Osteocyte (in vitro differentiated cells): ENCODE measurements around the gene STXBP4. TPM values are rescaled to one million over a fixed set of nuclear protein-coding genes. Genes with fewer than 3 reads are reported as not detected.

Experiments
- DNase-seq: peaks from one replicate; pipeline ENCODE4 v3.0.0; 2021; ENCODE audit warnings: mixed read lengths; ENCODE audit not compliant: unreplicated experiment; ENCODE audit errors: extremely low spot score
- H3K27ac Mint-ChIP-seq: one replicate; pipeline ENCODE4 v1.8.0; 2021; ENCODE audit warnings: mild to moderate bottlenecking, mixed read lengths; ENCODE audit not compliant: unreplicated experiment
- H3K27me3 Mint-ChIP-seq: one replicate; pipeline ENCODE4 v1.8.0; 2021; ENCODE audit warnings: mixed read lengths; ENCODE audit not compliant: unreplicated experiment
- H3K36me3 Mint-ChIP-seq: one replicate; pipeline ENCODE4 v1.8.0; 2021; ENCODE audit warnings: mixed read lengths; ENCODE audit not compliant: unreplicated experiment
- H3K4me1 Mint-ChIP-seq: one replicate; pipeline ENCODE4 v1.8.0; 2021; ENCODE audit warnings: mixed read lengths; ENCODE audit not compliant: unreplicated experiment
- H3K4me3 Mint-ChIP-seq: one replicate; pipeline ENCODE4 v1.8.0; 2021; ENCODE audit warnings: mild to moderate bottlenecking, moderate library complexity, mixed read lengths; ENCODE audit not compliant: unreplicated experiment
- H3K9me3 Mint-ChIP-seq: one replicate; pipeline ENCODE4 v1.8.0; 2021; ENCODE audit warnings: mixed read lengths; ENCODE audit not compliant: unreplicated experiment
- total RNA-seq: library from RNA; stranded (reverse); gene quantifications from 2 replicates; pipeline ENCODE4 v1.2.1, GENCODE V29; 2021
- TF ChIP-seq, protein P1 (sequence below): fragments of 200-600 bp; sonication (generic); IDR thresholded peaks from 2 replicates; pipeline ENCODE4 v1.5.0; 2021; ENCODE audit warnings: antibody characterized with exemption, mild to moderate bottlenecking, moderate library complexity

STXBP4 gene
- total RNA-seq, 1 donor from 2014 or later: 20.8 TPM

DNA sequence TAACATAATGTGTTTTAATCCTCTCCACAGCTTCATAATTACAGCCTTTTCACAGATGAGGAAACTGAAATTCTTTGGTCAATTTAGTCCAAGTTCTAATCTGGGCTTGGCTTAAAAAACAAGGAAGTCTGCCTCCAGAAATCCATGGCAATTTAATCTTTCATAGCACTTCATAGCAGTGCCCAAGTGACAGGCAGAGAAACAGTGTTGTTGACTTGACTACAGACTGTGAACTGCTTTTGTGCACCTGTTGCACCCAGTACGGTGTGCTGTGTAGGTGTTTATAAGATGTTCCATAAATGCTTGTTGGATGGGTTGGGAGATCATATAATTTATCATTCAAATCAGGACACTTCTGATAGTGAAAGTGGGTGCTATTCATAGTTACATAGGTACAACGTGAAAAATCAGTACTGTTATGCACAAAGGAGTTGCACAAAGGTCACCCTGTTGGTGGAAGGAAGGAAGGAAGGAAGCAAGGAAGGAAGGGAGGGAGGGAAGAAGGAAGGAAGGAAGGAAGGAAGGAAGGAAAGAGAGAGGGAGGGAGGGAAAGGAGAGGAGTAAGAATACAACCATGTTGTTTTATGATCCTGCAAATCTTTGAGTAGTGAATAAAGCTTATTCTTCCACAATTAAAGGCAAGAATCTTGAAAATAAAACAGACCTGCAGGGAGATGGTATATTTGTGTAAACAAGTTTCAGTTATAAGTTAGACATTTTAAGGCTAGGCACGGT lies 239.7 kb downstream of the STXBP4 start:
- peaks cover 9% of the 10 kb centered on the region for H3K9me3 Mint-ChIP-seq
- no peak overlapping the region for H3K27ac Mint-ChIP-seq
- no peak overlapping the region for H3K4me3 Mint-ChIP-seq
- no peaks in the 10 kb centered on the region for H3K4me1 Mint-ChIP-seq
- no peaks in the 10 kb centered on the region for H3K36me3 Mint-ChIP-seq
- DNase-seq: no peak
- TF ChIP-seq, protein P1, sequence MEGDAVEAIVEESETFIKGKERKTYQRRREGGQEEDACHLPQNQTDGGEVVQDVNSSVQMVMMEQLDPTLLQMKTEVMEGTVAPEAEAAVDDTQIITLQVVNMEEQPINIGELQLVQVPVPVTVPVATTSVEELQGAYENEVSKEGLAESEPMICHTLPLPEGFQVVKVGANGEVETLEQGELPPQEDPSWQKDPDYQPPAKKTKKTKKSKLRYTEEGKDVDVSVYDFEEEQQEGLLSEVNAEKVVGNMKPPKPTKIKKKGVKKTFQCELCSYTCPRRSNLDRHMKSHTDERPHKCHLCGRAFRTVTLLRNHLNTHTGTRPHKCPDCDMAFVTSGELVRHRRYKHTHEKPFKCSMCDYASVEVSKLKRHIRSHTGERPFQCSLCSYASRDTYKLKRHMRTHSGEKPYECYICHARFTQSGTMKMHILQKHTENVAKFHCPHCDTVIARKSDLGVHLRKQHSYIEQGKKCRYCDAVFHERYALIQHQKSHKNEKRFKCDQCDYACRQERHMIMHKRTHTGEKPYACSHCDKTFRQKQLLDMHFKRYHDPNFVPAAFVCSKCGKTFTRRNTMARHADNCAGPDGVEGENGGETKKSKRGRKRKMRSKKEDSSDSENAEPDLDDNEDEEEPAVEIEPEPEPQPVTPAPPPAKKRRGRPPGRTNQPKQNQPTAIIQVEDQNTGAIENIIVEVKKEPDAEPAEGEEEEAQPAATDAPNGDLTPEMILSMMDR: no peak
- H3K27me3 Mint-ChIP-seq: peaks cover 6% of the 10 kb centered on the region

DNA sequence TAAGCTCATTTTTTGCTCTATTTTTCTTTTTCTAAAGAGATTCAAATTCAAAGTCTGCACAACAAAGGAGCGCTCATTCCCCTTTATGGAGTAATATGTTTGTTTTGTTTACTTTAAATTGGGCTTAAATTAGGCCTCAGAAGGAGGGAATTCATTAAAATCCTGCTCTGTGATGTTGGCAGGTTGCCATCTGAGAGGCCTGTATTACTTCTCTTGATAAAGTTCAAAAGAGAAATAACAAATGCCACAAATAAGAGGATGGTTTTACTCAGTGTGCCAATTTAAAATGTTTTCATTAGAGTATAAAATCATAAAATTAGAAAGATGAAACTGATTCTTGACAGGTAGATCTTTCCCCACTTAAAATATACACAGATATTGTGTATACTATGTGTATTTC lies 241.7 kb downstream of the STXBP4 start:
- no peak overlapping the region for H3K27ac Mint-ChIP-seq
- H3K9me3 Mint-ChIP-seq: no peaks in the 10 kb centered on the region
- H3K4me3 Mint-ChIP-seq: no peak overlapping the region
- no peaks in the 10 kb centered on the region for H3K36me3 Mint-ChIP-seq
- H3K27me3 Mint-ChIP-seq: peaks cover 3% of the 10 kb centered on the region
- TF ChIP-seq, protein P1: no peak
- H3K4me1 Mint-ChIP-seq: no peaks in the 10 kb centered on the region
- no peak for DNase-seq

DNA sequence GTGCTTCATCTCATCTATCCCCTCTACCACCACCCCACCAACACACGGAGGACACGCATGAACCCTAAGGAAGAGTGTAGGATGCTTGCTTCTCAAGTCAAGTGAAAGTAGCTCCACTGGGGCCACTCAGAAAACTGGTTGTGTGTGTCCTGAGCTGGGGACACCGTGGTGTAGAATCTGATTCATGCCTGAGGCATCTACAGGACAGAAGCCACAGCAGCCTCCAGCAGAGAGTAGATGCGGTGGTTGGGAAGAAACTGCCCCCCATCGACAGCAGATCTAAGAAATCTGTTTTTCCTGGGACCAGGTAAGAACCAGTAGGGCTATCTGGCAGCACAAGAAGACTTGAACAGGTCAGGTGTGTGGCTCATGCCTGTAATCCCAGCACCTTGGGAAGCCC lies 244.3 kb downstream of the STXBP4 start:
- H3K4me3 Mint-ChIP-seq: no peak overlapping the region
- H3K27me3 Mint-ChIP-seq: peaks cover 3% of the 10 kb centered on the region
- TF ChIP-seq, protein P1: no peak
- H3K36me3 Mint-ChIP-seq: no peaks in the 10 kb centered on the region
- no peaks in the 10 kb centered on the region for H3K4me1 Mint-ChIP-seq
- DNase-seq: no peak
- no peak overlapping the region for H3K27ac Mint-ChIP-seq
- H3K9me3 Mint-ChIP-seq: no peaks in the 10 kb centered on the region

DNA sequence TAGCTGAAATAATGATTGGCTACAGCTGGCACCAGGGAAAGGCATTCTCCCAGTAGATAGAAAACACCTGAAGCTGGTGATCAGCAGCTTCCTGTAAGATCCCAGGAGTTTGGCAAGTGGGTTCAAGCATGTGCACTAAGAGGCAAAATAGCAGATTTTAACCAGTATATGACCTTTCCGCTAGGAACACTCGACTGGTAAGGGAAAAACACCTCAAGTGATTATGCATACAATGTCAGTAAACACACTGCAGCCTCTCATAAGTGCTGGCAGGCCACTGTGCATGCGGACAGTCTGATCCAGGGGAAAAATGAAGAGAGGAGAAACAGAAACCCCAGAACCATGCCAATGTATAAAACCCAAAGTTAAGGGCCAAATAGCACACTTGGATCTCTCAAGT lies 247.1 kb downstream of the STXBP4 start:
- Mint-ChIP-seq H3K36me3 (no peaks in the 10 kb centered on the region), H3K27ac (no peak overlapping the region), H3K4me1 (no peaks in the 10 kb centered on the region), H3K4me3 (no peak overlapping the region), H3K9me3 (no peaks in the 10 kb centered on the region), H3K27me3 (no peaks in the 10 kb centered on the region)
- DNase-seq: no peak
- TF ChIP-seq, protein P1: no peak

DNA sequence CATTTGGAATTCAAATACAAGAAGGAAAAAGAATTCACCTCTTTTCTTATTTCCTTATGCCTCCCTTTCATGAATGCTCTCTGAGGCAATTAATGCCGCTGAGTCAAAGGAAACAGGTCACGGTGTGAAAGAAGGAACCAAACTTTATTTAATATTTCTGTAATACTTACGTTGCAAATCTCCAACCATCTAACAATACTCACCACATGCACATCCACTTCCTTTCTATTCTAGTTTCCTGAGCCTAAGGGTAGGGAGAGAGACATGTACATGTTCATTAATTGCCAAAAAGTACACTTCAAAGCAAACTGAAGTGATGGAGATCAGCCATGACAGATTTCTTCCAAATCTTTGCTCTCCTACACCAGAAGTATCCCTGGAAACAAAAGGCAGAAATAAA lies 248.3 kb downstream of the STXBP4 start:
- DNase-seq: no peak
- Mint-ChIP-seq H3K9me3 (no peaks in the 10 kb centered on the region), H3K27me3 (no peaks in the 10 kb centered on the region), H3K27ac (no peak overlapping the region), H3K36me3 (no peaks in the 10 kb centered on the region), H3K4me3 (no peak overlapping the region), H3K4me1 (no peaks in the 10 kb centered on the region)
- TF ChIP-seq, protein P1: no peak
